Measurements from ENCODE around the gene LAMC3. TPM values are rescaled to one million over a fixed set of nuclear protein-coding genes. Genes with fewer than 3 reads are reported as not detected.

LAMC3 gene
- total RNA-seq, 3 donors from 2014 or later, result 0.58 to 0.73 (median 0.69) TPM

DNA sequence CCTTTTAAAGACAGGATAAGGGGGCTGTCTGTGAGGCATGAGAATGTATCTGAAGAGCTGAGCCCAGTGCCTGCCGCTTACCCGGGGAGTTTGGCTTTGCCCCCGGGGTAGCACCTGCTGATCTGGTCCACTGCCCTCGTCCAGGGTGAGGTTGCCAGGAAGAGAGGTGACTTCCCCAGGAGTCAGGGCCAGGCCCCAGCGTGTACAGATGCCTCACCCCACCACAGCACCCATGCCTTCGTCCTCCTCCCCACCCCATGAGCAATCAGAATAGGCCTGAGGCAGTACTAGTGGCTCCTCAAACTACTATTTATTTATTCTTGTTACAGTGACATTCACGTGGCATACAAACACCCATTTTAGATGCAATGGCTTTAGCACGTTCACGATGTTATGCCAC is 71.6 kb downstream of the LAMC3 start:
- Histone ChIP-seq H3K9me3 (no peaks in the 10 kb centered on the region), H3K4me1 (ENCODE audit: low read depth) (no peaks in the 10 kb centered on the region), H3K36me3 (ENCODE audit: low read depth) (no peaks in the 10 kb centered on the region), H3K4me3 (no peak overlapping the region)
- intact Hi-C loops (cut with DNase I, micrococcal nuclease), result no loop called here
- ATAC-seq (no peak), DNase-seq (no peak)
- TF ChIP-seq, protein P1, sequence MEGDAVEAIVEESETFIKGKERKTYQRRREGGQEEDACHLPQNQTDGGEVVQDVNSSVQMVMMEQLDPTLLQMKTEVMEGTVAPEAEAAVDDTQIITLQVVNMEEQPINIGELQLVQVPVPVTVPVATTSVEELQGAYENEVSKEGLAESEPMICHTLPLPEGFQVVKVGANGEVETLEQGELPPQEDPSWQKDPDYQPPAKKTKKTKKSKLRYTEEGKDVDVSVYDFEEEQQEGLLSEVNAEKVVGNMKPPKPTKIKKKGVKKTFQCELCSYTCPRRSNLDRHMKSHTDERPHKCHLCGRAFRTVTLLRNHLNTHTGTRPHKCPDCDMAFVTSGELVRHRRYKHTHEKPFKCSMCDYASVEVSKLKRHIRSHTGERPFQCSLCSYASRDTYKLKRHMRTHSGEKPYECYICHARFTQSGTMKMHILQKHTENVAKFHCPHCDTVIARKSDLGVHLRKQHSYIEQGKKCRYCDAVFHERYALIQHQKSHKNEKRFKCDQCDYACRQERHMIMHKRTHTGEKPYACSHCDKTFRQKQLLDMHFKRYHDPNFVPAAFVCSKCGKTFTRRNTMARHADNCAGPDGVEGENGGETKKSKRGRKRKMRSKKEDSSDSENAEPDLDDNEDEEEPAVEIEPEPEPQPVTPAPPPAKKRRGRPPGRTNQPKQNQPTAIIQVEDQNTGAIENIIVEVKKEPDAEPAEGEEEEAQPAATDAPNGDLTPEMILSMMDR (IDR thresholded peaks at IDR 0.05), result no peak

DNA sequence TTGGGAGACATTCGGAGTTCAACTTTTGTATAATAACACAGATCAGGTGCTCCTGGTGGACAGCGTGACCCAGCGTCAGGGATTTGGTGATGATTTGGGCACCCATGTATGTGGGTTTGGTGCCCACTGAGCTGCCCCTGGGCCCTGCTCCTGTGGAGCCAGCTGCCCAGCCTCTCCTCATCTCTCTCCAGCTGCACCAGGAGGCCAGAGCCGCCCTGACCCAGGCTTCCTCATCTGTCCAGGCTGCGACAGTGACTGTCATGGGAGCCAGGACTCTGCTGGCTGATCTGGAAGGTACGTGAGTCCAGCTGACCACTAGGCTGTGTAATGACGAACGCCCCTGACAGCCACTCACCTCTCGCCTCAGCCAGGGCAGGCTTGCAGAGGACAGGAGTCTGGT is 72.9 kb downstream of the LAMC3 start:
- intact Hi-C loops (cut with DNase I, micrococcal nuclease), result no loop called here
- Histone ChIP-seq H3K36me3 (ENCODE audit: low read depth) (no peaks in the 10 kb centered on the region), H3K9me3 (no peaks in the 10 kb centered on the region), H3K4me3 (no peak overlapping the region), H3K4me1 (ENCODE audit: low read depth) (no peaks in the 10 kb centered on the region)
- DNase-seq, result no peak
- TF ChIP-seq, protein P1 (IDR thresholded peaks at IDR 0.05), result no peak
- ATAC-seq, result no peak

DNA sequence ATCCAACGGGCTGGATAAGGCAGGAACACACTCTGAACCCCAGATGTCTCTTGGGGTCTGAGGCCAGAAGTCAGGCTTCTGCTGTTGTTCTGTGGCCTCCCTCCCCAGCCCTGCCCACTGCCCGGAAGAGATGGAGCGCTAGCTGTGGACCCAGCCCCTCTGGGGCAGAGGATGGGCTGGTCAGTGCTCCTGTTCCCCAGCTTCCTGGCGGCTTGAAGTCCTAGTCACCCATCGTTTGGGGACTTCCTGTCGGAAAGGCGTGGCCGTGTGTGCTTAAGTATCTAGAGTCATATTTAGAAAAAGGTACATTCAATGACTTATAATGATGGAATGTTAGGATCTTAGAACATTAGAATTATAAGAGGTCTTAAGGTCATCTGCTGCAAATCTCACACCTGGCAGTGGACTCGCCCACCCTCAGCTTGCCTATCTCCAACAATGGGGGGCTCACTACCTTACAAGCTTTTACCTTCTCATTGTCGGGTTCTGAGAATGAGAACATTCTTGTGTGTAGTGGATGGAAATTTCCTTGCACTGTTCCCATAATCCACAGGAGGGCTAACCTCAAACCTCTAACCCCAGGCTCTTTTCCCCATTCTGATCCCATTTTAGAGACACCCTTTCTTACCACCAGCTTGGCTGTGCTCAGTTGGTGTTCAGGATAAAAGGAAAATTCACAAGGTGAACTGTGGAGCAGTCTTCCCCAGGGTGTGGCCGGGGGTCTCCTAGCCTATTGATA is 74.0 kb downstream of the LAMC3 start:
- Histone ChIP-seq H3K9me3 (no peaks in the 10 kb centered on the region), H3K4me1 (ENCODE audit: low read depth) (no peaks in the 10 kb centered on the region), H3K4me3 (no peak overlapping the region), H3K36me3 (ENCODE audit: low read depth) (no peaks in the 10 kb centered on the region)
- TF ChIP-seq, protein P1 (IDR thresholded peaks at IDR 0.05), result no peak
- ATAC-seq, result no peak
- DNase-seq, result no peak
- intact Hi-C loops (cut with DNase I, micrococcal nuclease), result no loop called here

DNA sequence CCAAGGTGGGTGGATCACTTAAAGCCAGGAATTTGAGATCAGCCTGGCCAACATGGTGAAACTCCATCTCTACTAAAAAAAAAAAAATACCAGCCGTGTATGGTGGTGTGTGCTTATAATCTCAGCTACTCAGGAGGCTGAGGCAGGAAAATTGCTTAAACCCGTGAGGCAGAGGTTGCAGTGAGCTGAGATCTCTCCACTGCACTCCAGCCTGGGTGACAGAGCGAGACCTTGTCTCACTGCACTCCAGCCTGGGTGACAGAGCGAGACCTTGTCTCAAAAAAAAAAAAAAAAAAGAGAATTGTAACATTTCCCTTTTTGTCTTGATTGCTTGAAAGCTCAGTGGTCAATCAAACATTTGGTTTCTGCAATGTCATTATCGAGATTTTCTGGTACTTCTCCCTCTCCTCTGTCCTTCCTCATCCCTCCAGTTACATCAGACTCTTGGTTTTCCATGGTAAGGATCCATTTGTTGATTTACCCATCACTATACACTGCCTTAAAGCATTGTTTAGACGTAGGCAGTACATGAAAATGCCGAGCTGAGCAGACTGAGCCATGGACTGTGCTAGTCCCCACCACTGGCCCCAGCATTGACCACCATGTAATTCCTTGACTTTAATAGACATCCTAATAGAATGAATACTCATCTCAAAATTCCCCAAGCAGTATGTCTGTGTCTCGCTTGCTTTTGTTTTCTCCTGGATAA is 75.8 kb downstream of the LAMC3 start:
- no peak for DNase-seq
- H3K9me3 ChIP-seq, result no peaks in the 10 kb centered on the region
- H3K36me3 ChIP-seq (ENCODE audit: low read depth), result no peaks in the 10 kb centered on the region
- no peak for ATAC-seq
- TF ChIP-seq, protein P1 (IDR thresholded peaks at IDR 0.05), result no peak
- no peaks in the 10 kb centered on the region for H3K4me1 ChIP-seq (ENCODE audit: low read depth)
- no peak overlapping the region for H3K4me3 ChIP-seq
- intact Hi-C loops (cut with DNase I, micrococcal nuclease), result no loop called here

DNA sequence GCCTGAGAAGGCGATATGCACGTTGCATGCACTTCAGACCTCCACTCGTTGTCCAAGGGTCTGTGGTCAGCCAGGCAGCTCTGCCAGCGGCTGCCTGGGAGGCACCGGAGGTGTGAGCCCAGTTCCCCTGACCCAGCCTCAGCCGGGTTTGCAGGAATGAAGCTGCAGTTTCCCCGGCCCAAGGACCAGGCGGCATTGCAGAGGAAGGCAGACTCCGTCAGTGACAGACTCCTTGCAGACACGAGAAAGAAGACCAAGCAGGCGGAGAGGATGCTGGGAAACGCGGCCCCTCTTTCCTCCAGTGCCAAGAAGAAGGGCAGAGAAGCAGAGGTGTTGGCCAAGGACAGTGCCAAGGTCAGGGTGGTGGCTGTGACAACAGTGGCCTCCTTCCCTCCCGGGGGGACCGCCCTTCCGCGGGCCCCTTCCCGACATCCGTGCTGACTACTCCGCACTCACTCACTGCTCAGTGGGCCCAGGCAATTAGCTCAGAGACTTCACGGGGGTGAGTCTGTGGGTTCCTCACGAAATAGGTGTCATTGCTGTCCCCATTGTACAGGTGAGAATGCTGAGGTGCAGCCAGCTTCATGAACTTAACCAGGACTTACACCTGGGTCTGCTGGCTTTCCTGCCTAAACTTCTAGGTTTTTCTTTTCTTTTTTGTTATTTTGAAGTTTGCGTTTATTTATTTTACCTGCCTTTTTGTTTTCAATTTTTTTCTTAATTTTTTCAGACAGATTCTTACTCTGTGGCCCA is 76.6 kb downstream of the LAMC3 start:
- TF ChIP-seq, protein P1 (IDR thresholded peaks at IDR 0.05), result no peak
- DNase-seq, result no peak
- intact Hi-C loops (cut with DNase I, micrococcal nuclease), result no loop called here
- no peak for ATAC-seq
- Histone ChIP-seq H3K9me3 (no peaks in the 10 kb centered on the region), H3K4me3 (no peak overlapping the region), H3K4me1 (ENCODE audit: low read depth) (no peaks in the 10 kb centered on the region), H3K36me3 (ENCODE audit: low read depth) (no peaks in the 10 kb centered on the region)

Data from mucosa of descending colon (tissue), 3 donors.